Upper lobe of right lung (tissue), 1 donor: ENCODE data around the gene TMEM135. TPM values are rescaled to one million over a fixed set of nuclear protein-coding genes. Genes with fewer than 3 reads are reported as not detected.
"Not testable (repeated sequence)": the region's sequence is repeated elsewhere in the genome, so short reads cannot be mapped to it uniquely, and the experiment has no call there.

Experiments
- ATAC-seq: fragments of 200-7000 bp; cut with Tn5 transposase; one replicate; pipeline ENCODE4 v1.9.1; 2020; ENCODE audit warnings: mild to moderate bottlenecking, moderate library complexity
- DNase-seq: peaks from one replicate; pipeline ENCODE4 v3.0.0-alpha.2; 2020
- H3K27ac ChIP-seq: fragments of 200-600 bp; one replicate; pipeline ENCODE4 v1.8.0; 2022
- H3K27me3 ChIP-seq: fragments of 200-600 bp; one replicate; pipeline ENCODE4 v1.8.0; 2022; ENCODE audit warnings: mild to moderate bottlenecking
- H3K36me3 ChIP-seq: fragments of 200-600 bp; one replicate; pipeline ENCODE4 v1.8.0; 2022
- H3K4me1 ChIP-seq: fragments of 200-600 bp; one replicate; pipeline ENCODE4 v1.8.0; 2022
- H3K4me3 ChIP-seq: fragments of 200-600 bp; one replicate; pipeline ENCODE4 v1.8.0; 2022; ENCODE audit warnings: mild to moderate bottlenecking
- H3K9me3 ChIP-seq: fragments of 200-600 bp; one replicate; pipeline ENCODE4 v1.8.0; 2022
- CTCF ChIP-seq: fragments of 200-600 bp; IDR thresholded peaks from one replicate; pipeline ENCODE4 v1.8.0; 2022; ENCODE audit warnings: antibody characterized with exemption
- intact Hi-C: fragments of 100-400 bp; cut with DNase I; formaldehyde crosslinking; loops from one replicate; pipeline ENCODE4 v1.11.0; 2022
- total RNA-seq: library from RNA; stranded (reverse); fragmentation: NEBNext Ultra II Directional; extraction: Animal tissue kit (Norgen Biotek cat#: 25700); gene quantifications from one replicate; pipeline ENCODE4 v1.2.1, GENCODE V29; 2021
- donor health status: DM: no; HTN: yes; CAD: no; lungs with severe emphysema.

TMEM135 gene
- total RNA-seq, 1 donor from 2014 or later, result 24.5 TPM

- intact Hi-C loops, result no loop called here
- Histone ChIP-seq H3K27me3 (no peaks in the 10 kb centered on the region), H3K4me1 (peaks cover 2% of the 10 kb centered on the region), H3K4me3 (no peak overlapping the region), H3K27ac (no peak overlapping the region), H3K9me3 (no peaks in the 10 kb centered on the region), H3K36me3 (no peaks in the 10 kb centered on the region)
- no peak for TF ChIP-seq CTCF
- DNase-seq (no peak), ATAC-seq (no peak)
Measured at GRCh38 chr11:87284306-87284705, 246.6 kb downstream of the TMEM135 start.

GRCh38 chr11:87285674-87286073, 247.9 kb downstream of the TMEM135 start:
- H3K4me3 ChIP-seq, H3K4me1 ChIP-seq, ATAC-seq, H3K36me3 ChIP-seq, H3K27me3 ChIP-seq, DNase-seq, H3K27ac ChIP-seq, intact Hi-C loops, H3K9me3 ChIP-seq: not testable (repeated sequence)

GRCh38 chr11:87286338-87286737, 248.6 kb downstream of the TMEM135 start:
- intact Hi-C loops, result no loop called here
- Histone ChIP-seq H3K4me3 (no peak overlapping the region), H3K27me3 (no peaks in the 10 kb centered on the region), H3K4me1 (no peaks in the 10 kb centered on the region), H3K36me3 (no peaks in the 10 kb centered on the region), H3K27ac (no peak overlapping the region), H3K9me3 (no peaks in the 10 kb centered on the region)
- DNase-seq (no peak), ATAC-seq (no peak)
- no peak for TF ChIP-seq CTCF

GRCh38 chr11:87290304-87290922, 252.7 kb downstream of the TMEM135 start:
- Histone ChIP-seq H3K27ac (no peak overlapping the region), H3K4me1 (no peaks in the 10 kb centered on the region), H3K9me3 (no peaks in the 10 kb centered on the region), H3K36me3 (no peaks in the 10 kb centered on the region), H3K4me3 (no peak overlapping the region), H3K27me3 (no peaks in the 10 kb centered on the region)
- ATAC-seq (peak; percentile 47), DNase-seq (no peak)
- intact Hi-C loops, result loop anchor here (10.0 kb wide), 1 partner anchor 356 kb away; no protein-coding TSS in a partner anchor
- peak; percentile 75 for TF ChIP-seq CTCF

- no peak overlapping the region for H3K4me3 ChIP-seq
- no peak overlapping the region for H3K27ac ChIP-seq
- no peaks in the 10 kb centered on the region for H3K36me3 ChIP-seq
- no peaks in the 10 kb centered on the region for H3K27me3 ChIP-seq
- H3K9me3 ChIP-seq, result no peaks in the 10 kb centered on the region
- no peak for ATAC-seq
- H3K4me1 ChIP-seq, result no peaks in the 10 kb centered on the region
- intact Hi-C loops, result loop anchor here (10.0 kb wide), 1 partner anchor 358 kb away; no protein-coding TSS in a partner anchor
- TF ChIP-seq CTCF, result no peak
- DNase-seq, result no peak
Measured at GRCh38 chr11:87292598-87292997, 254.9 kb downstream of the TMEM135 start.

- no peaks in the 10 kb centered on the region for H3K9me3 ChIP-seq
- DNase-seq, result no peak
- no peak for ATAC-seq
- no peaks in the 10 kb centered on the region for H3K27me3 ChIP-seq
- H3K36me3 ChIP-seq, result no peaks in the 10 kb centered on the region
- intact Hi-C loops, result loop anchor here (10.0 kb wide), 1 partner anchor 360 kb away; no protein-coding TSS in a partner anchor
- TF ChIP-seq CTCF, result no peak
- H3K4me1 ChIP-seq, result no peaks in the 10 kb centered on the region
- H3K27ac ChIP-seq, result no peak overlapping the region
- no peak overlapping the region for H3K4me3 ChIP-seq
Measured at GRCh38 chr11:87295237-87295636, 257.5 kb downstream of the TMEM135 start.
